Naive B cell (primary cell): Measurements from ENCODE around the gene SMTNL1. TPM values are rescaled to one million over a fixed set of nuclear protein-coding genes. Genes with fewer than 3 reads are reported as not detected.
A peak's percentile ranks its signal among the peaks of the same experiment; 100 is the strongest.

Source experiments
- ATAC-seq, 2 donors: fragments of 150-1000 bp; cut with Tn5 transposase; 2 replicates each; pipeline ENCODE4 v1.10.0; 2021; ENCODE audit warnings: low read depth in 2 of 2, mild to moderate bottlenecking in 2 of 2, moderate library complexity in 2 of 2
- DNase-seq: peaks from one replicate; pipeline ENCODE4 v3.0.0; 2022
- H3K27ac Mint-ChIP-seq, 6 donors: one replicate each; pipeline ENCODE4 v1.8.0; 2020 to 2022; ENCODE audit warnings: mild to moderate bottlenecking in 6 of 6, mixed read lengths in 6 of 6, moderate library complexity in 5 of 6, inconsistent platforms in 2 of 6
- H3K27me3 Mint-ChIP-seq, 3 donors: one replicate each; pipeline ENCODE4 v1.8.0; 2021 to 2022; ENCODE audit warnings: mixed read lengths in 3 of 3, mild to moderate bottlenecking in 1 of 3
- H3K36me3 Mint-ChIP-seq, 2 donors: one replicate each; pipeline ENCODE4 v1.8.0; 2020 to 2022; ENCODE audit warnings: mixed read lengths in 2 of 2, inconsistent platforms in 1 of 2, mild to moderate bottlenecking in 1 of 2
- H3K4me1 Mint-ChIP-seq, 3 donors: one replicate each; pipeline ENCODE4 v1.8.0; 2020 to 2022; ENCODE audit warnings: mixed read lengths in 3 of 3, inconsistent platforms in 1 of 3, mild to moderate bottlenecking in 1 of 3, moderate library complexity in 1 of 3
- H3K4me3 Mint-ChIP-seq, 8 donors: one replicate each; pipeline ENCODE4 v1.8.0; 2020 to 2022; ENCODE audit warnings: mild to moderate bottlenecking in 8 of 8, mixed read lengths in 8 of 8, moderate library complexity in 8 of 8, inconsistent platforms in 2 of 8
- H3K9me3 Mint-ChIP-seq, 7 donors: one replicate each; pipeline ENCODE4 v1.8.0; 2020 to 2022; ENCODE audit warnings: mixed read lengths in 7 of 7, mild to moderate bottlenecking in 5 of 7, inconsistent platforms in 2 of 7, moderate library complexity in 1 of 7
- polyA plus RNA-seq, 6 donors: library from polyadenylated mRNA; unstranded; fragments of 300-500 nt; fragmentation: Illumina TruSeq; gene quantifications; one replicate each; pipeline ENCODE4 v1.2.3, GENCODE V29; 2021; ENCODE audit warnings: low read depth in 6 of 6

The SMTNL1 gene
- polyA plus RNA-seq, 6 donors from 2014 or later, result 0.18 to 0.40 (median 0.34) TPM; not detected in 3

- H3K4me3 Mint-ChIP-seq, result peak within 1 kb of the TSS in 1 of 8 donors; percentile 29
- H3K27me3 Mint-ChIP-seq, result peaks cover 36 to 47% (median 46%) of the 10 kb centered on the region in 3 donors
- no peak for DNase-seq
- H3K36me3 Mint-ChIP-seq, result no peaks in the 10 kb centered on the region
- ATAC-seq, result no peak
- H3K4me1 Mint-ChIP-seq, result peaks cover 0 to 8% (median 0%) of the 10 kb centered on the region in 3 donors
- H3K27ac Mint-ChIP-seq, result peak within 1 kb of the TSS in 1 of 6 donors; percentile 14
- peaks cover 0 to 3% (median 0%) of the 10 kb centered on the region in 7 donors for H3K9me3 Mint-ChIP-seq
Observed at GRCh38 chr11:57597461-57597915, 60.1 kb downstream of the SMTNL1 start, which contains the start of gene SERPING1. SERPING1 (plus strand) TSS chr11:57597685; CDS start chr11:57598271, 586 bp downstream.

GRCh38 chr11:57597916-57598830, 60.8 kb downstream of the SMTNL1 start:
- no peak for ATAC-seq
- H3K27me3 Mint-ChIP-seq, result peaks cover 36 to 46% (median 41%) of the 10 kb centered on the region in 3 donors
- peaks cover 0 to 3% (median 0%) of the 10 kb centered on the region in 7 donors for H3K9me3 Mint-ChIP-seq
- H3K4me3 Mint-ChIP-seq, result no peak overlapping the region
- peak overlapping the region in 1 of 6 donors; percentile 14 for H3K27ac Mint-ChIP-seq
- DNase-seq, result no peak
- no peaks in the 10 kb centered on the region for H3K36me3 Mint-ChIP-seq
- peaks cover 0 to 8% (median 0%) of the 10 kb centered on the region in 3 donors for H3K4me1 Mint-ChIP-seq

- Mint-ChIP-seq H3K27ac (no peak overlapping the region), H3K4me3 (no peak overlapping the region), H3K4me1 (peaks cover 0 to 8% (median 0%) of the 10 kb centered on the region in 3 donors), H3K27me3 (peaks cover 36 to 46% (median 41%) of the 10 kb centered on the region in 3 donors), H3K9me3 (peaks cover 0 to 3% (median 0%) of the 10 kb centered on the region in 7 donors), H3K36me3 (no peaks in the 10 kb centered on the region)
- DNase-seq, result no peak
- ATAC-seq, result no peak
Observed at GRCh38 chr11:57598831-57599155, 61.4 kb downstream of the SMTNL1 start.

GRCh38 chr11:57599381-57599780, 62.0 kb downstream of the SMTNL1 start:
- ATAC-seq (no peak), DNase-seq (no peak)
- Mint-ChIP-seq H3K4me1 (peaks cover 0 to 8% (median 0%) of the 10 kb centered on the region in 3 donors), H3K4me3 (no peak overlapping the region), H3K27ac (no peak overlapping the region), H3K9me3 (peaks cover 0 to 3% (median 0%) of the 10 kb centered on the region in 7 donors), H3K36me3 (no peaks in the 10 kb centered on the region), H3K27me3 (peaks cover 36 to 45% (median 41%) of the 10 kb centered on the region in 3 donors)

Other genes starting within 250 kb of the SMTNL1 start
- gene TNKS1BP1, start 212.6 kb upstream of the SMTNL1 start, polyA plus RNA-seq, result 1 to 10 TPM in 5 of 6 donors, not detected in 1; 1.1 to 3.8 (median 2.9) TPM
- 10 to 100 TPM; 22.7 to 39.6 (median 32.8) TPM for gene SSRP1, start 201.7 kb upstream of the SMTNL1 start, polyA plus RNA-seq
- not detected for gene P2RX3, start 199.2 kb upstream of the SMTNL1 start, polyA plus RNA-seq
- not detected for gene PRG3, start 156.4 kb upstream of the SMTNL1 start, polyA plus RNA-seq
- gene PRG2, start 146.9 kb upstream of the SMTNL1 start, polyA plus RNA-seq, result not detected
- gene SLC43A3, start 110.5 kb upstream of the SMTNL1 start, polyA plus RNA-seq, result 10 to 100 TPM; 14.5 to 20.8 (median 17.5) TPM
- under 1 TPM in 1 of 6 donors, not detected in 5; 0.12 TPM for gene RTN4RL2, start 77.1 kb upstream of the SMTNL1 start, polyA plus RNA-seq
- gene SLC43A1, start 21.9 kb upstream of the SMTNL1 start, polyA plus RNA-seq, result 10 to 100 TPM in 1 of 6 donors, 1 to 10 TPM in 5; 3.2 to 10.9 (median 4.6) TPM
- gene TIMM10, start 6.8 kb upstream of the SMTNL1 start, polyA plus RNA-seq, result 100 to 1,000 TPM in 1 of 6 donors, 10 to 100 TPM in 5; 64.9 to 105 (median 79.9) TPM
- 100 to 1,000 TPM; 182 to 310 (median 219) TPM for gene UBE2L6, start 30.1 kb downstream of the SMTNL1 start, polyA plus RNA-seq
- under 1 TPM in 1 of 6 donors, not detected in 5; 0.82 TPM for gene SERPING1, start 60.1 kb downstream of the SMTNL1 start, polyA plus RNA-seq
- gene YPEL4, start 112.3 kb downstream of the SMTNL1 start, polyA plus RNA-seq, result not detected
- 10 to 100 TPM; 15.1 to 62.2 (median 19.0) TPM for gene CLP1, start 120.2 kb downstream of the SMTNL1 start, polyA plus RNA-seq
- 10 to 100 TPM in 5 of 6 donors, 1 to 10 TPM in 1; 6.1 to 39.2 (median 28.2) TPM for gene ZDHHC5, start 130.5 kb downstream of the SMTNL1 start, polyA plus RNA-seq
- 10 to 100 TPM; 17.6 to 24.3 (median 21.7) TPM for gene MED19, start 174.6 kb downstream of the SMTNL1 start, polyA plus RNA-seq
- 10 to 100 TPM; 61.5 to 77.9 (median 72.3) TPM for gene TMX2, start 175.0 kb downstream of the SMTNL1 start, polyA plus RNA-seq
- gene SELENOH, start 203.9 kb downstream of the SMTNL1 start, polyA plus RNA-seq, result 100 to 1,000 TPM; 299 to 401 (median 350) TPM
- 1 to 10 TPM in 3 of 6 donors, under 1 TPM in 2, not detected in 1; 0.47 to 1.6 (median 1.4) TPM for gene BTBD18, start 214.2 kb downstream of the SMTNL1 start, polyA plus RNA-seq
- gene CTNND1, start 224.2 kb downstream of the SMTNL1 start, polyA plus RNA-seq, result 1 to 10 TPM in 5 of 6 donors, under 1 TPM in 1; 0.28 to 9.5 (median 7.8) TPM